Stimulated activated CD8-positive, alpha-beta memory T cell treated with anti-CD3 and anti-CD28 coated beads, Interleukin-15, amount 100 ng/mL, for 24 hours (primary cell): ENCODE measurements around the gene ASTN2.

Experiments used
- DNase-seq: peaks from one replicate; pipeline ENCODE4 v3.0.0-alpha.2; 2020; ENCODE audit warnings: low read depth

The ASTN2 gene

DNA sequence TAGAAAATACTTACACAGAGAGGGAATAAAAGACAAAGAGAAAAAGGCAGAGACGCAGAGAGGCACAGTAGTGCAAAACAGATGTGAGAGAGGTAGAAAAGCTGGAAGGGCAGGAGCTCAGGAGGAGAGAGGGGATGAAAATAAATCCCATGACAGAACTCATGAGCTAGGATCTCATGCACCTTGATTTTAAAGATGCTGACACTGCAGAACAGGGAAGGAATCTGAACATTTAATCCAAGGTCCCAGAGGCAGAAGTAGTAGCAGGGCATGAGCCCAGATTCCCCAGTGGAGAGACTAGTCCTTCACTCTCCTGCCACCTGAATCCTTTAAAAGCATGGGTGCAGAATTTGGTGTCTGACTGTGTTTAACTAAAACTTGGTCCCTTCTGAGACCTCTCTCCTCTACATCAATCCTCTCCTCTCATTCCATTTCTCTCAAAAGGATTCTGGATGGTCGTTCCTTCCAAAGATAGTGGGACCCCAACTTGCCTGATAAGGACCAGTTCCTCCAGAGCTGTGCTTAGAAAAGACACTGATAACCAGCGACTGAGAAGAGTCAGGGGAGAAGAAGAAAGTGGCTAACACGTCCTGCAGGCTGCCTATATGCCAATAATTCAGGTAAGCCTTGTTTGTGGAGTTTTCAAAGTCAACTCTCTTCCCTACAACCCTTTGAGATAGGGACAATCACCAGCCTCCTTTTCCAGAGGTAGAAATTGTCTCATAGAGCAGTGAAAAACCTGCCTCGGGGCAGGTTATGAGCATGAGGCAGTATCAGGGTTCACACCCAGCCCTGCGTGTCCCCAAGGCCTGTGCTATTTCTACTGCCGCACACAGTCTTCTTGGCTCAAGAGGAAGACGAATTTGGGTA lies 931.0 kb downstream of the ASTN2 start:
- DNase-seq = no peak

GRCh38 chr9:116482740-116483139 lies 932.1 kb downstream of the ASTN2 start:
- DNase-seq = no peak

DNA sequence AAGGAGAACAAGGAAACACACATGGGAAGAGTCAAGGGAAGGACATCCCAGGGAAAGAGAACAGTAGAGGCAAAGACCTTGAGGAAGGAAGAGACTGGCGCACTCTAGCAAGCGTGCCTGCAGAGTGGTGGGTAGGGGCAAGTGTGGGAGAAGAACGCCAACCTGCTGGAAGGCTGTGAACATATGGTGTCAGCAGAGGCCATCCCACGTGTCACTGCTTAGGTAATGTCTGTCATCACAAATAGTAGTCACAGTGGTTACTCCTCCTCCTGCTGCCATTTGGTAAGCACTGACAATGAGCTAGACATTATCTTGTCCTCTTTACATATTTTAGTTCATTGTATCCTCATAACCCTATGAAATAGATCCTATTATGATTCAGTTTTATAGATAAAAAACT lies 934.2 kb downstream of the ASTN2 start:
- no peak for DNase-seq

- DNase-seq = no peak
These were observed 934.9 kb downstream of the ASTN2 start for GRCh38 chr9:116479967-116480366.

- no peak for DNase-seq
These were observed 935.8 kb downstream of the ASTN2 start for GRCh38 chr9:116479056-116479544.

DNA sequence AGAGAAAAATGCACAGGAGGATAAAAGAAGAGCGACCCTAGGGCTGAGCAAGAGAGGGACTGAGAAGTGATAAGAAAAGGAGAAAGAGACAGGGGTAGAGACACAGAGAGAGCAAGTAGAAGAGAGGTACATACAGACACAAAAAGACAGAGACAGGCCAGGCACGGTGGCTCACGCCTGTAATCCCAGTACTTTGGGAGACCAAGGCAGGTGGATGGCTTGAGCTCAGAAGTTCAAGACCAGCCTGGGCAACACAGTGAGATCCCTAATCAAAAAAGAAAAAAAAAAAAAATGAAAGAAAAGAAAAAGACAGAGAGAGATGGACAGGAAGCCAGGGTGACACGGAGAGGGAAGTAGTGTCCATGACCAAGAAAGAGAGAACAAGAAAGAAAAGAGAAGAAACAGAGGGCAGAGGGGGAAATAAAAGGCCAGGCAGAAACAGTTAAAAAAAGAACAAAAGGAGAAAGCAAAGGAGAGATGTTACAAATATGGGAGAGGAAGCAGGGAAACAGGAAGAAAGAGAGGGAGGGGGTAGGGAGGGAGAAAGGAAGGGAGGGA lies 937.2 kb downstream of the ASTN2 start:
- no peak for DNase-seq

DNA sequence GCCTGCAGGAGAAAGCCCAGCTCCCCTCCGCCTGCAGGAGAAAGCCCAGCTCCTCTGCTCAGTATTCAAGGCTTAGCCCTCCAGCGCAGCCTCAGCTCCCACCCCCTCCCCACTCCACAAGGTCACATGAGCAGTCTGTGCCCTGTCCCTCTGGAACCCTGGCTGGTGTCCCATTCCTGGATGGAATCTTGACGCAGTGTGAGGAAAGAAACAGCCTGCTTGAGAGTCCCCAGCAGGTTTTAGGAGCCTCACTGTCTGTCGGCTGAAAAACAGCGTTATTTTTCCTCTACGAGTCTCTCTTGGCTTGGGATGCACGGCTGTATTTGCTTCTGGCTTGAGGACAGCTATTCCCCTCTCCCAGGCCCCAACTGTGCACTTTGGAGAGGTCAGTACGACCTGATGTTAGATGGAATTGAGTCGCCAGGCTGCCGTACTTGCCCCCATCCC lies 937.9 kb downstream of the ASTN2 start:
- DNase-seq = no peak

DNA sequence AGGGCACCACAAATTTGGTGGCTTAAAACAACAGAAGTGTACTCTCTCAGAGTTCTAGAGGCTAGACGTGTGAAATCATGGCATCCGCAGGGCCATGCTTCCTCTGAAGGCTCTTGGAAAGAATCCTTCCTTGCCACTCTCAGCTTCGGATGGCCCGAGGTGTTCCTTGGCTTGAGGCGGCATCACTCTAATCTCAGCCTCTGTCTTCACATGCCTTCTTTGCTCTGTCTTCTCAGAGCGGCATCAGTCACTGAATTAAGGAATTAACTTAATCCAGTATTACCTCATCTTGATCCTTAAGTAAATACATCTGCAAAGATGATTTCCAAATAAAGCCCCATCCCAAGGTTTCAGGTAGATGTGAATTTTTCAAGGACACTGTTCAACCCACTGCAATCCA lies 938.9 kb downstream of the ASTN2 start:
- DNase-seq = no peak

GRCh38 chr9:116475201-116475600 lies 939.7 kb downstream of the ASTN2 start:
- no peak for DNase-seq

DNA sequence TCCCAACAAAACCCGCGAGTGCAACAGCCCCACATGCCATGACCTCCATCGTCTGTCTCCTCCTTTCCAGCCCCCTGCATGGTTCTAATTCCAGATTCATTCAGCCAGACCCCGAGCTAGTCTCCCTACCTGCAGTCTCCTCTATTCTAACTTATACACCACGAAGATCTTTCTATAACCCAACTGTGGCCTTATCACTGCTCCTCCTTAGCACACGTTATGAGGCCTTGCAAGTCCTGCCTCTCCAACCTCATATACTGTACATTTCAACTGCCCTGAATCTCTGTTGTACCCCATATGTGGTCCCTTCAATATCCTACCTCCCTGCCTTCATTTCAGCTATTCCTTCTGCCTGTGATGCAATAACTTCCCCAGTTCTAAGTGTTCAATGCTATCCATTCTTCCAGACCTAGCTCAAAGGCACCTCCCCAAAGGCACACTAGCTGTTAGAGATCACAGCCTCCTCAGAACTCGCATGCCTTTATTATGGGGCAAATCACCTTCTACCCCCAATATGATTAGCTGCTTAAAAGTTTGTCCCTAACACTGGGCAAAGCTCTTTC lies 942.8 kb downstream of the ASTN2 start:
- DNase-seq = no peak

- no peak for DNase-seq
These were observed 943.6 kb downstream of the ASTN2 start for GRCh38 chr9:116471093-116471906.

DNA sequence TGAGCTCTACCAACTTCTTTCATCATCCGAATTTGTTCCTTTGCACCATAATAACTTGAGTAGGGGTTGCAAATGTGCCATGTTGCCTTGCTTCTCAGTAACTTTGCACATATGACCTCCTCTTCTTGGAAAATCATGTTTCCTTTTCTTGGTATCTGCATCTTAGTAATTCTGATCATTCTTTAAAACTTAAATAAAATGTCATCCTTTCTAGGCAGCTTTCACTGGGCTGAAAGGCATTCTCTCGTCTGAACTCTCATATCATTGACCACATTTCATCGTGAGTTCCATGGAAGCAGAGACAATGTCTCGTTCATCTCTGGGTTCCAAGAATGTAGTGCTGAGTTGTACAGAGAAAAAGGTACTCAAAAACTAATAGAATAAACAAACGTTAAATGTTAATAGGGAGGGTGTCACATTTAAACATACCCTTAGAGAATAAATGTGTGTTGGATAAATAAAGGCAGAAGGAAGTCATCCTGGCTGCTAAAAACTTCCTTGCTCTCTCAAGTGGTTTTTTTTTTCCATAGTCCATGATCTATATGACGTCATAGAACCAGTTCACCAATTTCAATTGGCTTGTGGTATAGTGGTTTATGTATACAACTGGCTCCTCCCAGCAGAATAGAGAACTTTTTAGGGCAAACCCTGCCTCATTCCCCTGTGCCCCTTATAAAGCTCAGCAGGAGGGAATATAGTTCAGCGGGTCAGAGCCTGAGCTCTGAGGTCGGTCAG lies 945.9 kb downstream of the ASTN2 start:
- no peak for DNase-seq

- no peak for DNase-seq
These were observed 946.5 kb downstream of the ASTN2 start for GRCh38 chr9:116468369-116468768.

DNA sequence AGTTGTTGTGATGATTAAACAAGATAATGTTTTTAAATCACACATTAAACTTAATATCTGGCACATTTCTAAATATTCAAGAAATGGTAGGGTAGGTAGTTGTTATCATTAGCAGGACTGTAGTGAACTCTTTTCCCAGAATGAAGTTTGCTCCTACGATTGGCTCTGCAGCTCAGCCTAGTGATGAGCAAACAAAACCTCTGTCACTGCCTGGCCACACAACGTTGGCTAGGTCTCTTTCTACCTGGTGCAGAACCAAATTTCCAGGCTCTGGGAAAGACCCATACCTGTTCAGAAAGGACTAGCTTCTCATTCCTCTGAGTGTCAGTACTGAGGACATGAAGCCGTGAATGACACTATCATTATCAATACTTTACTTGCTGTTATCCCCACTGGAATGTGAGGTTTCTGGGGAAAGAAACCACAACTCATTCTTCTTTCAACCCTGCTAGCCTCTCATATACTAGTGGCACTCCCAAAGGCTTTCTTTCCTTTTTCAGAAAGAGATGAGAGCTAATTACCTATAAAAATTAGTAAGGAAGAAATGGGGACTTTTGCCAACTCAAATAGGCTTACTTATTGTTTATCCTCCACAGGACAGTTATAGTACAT lies 947.0 kb downstream of the ASTN2 start:
- DNase-seq = no peak

DNA sequence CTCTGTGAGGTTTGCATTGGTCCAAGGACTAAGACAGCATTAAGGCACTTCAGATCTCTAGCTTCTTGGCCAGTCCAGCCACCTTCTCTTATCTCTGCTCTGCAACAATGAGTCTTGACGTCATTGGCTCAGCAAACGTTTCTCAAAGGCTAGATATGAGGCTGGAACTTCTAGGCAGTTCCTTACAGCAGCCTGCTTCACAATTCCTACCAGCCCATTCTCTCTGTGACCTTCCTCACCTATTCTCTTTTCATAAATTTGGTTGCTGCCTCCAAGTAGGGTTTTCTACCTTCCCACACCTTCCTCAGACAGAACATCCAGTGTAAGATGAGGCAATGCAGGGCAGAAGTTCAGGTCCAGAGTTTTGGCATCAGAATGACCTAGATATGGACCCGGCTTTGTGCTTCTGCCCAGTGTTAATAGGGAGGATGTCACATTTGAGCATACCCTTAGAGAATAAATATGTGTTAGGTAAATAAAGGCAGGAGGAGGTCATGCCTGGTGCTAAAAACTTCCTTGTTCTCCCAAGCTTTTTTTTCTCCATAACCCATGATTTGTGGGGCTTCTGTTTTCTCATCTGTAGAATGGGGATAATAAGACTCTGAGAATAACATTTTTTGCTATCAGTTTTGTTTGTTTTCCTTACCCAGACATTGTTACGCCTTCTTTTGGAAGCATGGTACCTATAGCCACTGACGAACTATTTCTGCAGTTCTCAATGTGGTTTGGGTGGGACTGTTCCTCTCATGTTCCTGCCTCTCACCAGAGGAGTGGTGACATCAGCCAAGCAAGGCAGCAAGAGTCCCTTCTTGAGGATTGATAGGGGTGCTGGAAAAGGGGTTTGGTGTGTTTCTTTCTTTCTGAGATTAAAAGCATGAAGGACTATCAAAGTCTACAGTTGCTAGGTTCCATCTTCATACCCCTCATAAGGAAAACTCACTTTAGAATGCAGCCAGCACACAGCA lies 948.3 kb downstream of the ASTN2 start:
- DNase-seq = no peak

DNA sequence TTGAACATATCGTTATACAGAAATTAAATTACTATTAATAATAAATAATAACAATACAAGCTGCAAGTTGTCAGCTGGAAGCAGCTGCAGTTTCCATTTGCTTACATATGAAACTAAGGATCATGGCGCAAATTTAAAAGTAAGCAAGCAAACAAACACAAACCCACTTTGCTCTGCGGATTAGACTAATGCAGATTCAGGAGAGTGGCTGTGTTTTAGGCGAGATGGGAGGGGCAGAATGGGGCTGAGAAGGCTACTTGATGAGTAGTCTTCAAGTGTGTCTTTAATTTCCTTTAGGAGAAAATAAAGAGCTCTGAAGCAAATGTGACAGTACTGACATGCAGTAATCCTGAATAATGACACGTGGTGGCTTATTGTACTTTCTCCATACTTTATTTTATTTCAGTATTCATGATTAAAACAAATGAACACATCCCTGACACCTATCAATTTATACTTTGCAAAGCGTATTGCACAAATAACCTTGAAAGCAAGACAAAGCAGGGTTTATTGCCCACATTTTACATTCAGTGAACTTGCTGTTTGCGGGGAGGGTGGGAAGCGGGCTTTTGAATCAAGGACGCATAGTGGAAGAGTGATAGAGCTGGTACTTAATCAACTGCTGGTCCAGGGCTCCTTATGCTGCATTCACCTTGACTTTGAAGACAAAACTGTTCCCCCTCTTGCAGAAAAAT lies 949.1 kb downstream of the ASTN2 start:
- DNase-seq = no peak

DNA sequence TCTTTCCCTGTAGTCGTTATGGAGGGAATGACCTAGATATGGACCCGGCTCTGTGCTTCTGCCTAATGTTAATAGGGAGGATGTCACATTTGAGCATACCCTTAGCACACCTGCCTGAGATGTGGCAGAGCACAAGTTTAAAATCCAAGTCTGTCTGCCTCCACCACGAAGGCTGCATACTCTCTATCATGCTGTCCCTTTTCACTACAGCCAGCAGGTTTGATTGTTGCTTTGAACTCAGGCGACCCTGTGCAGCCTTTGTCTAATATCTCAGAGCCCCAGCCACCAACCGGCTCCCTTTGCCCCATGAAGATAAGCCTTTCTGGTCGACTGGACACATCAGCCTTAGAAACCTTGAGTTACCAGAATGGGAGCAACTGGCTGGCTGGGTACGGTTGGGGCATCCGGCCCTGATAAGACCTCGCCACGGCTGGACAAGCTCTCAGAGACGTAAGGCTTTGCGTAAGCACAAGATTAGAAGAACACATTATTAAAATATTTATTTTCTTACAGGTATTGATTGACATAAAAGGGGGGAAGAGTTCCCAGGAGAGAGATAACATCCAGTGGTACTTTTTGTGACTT lies 949.8 kb downstream of the ASTN2 start:
- DNase-seq = no peak

- DNase-seq = no peak
These were observed 950.4 kb downstream of the ASTN2 start for GRCh38 chr9:116464423-116464822.

GRCh38 chr9:116461632-116462031 lies 953.2 kb downstream of the ASTN2 start:
- DNase-seq = no peak
